ENCODE measurements around the gene ACSS3.
"Not testable (repeated sequence)": the region's sequence is repeated elsewhere in the genome, so short reads cannot be mapped to it uniquely, and the experiment has no call there.

The ACSS3 gene

DNA sequence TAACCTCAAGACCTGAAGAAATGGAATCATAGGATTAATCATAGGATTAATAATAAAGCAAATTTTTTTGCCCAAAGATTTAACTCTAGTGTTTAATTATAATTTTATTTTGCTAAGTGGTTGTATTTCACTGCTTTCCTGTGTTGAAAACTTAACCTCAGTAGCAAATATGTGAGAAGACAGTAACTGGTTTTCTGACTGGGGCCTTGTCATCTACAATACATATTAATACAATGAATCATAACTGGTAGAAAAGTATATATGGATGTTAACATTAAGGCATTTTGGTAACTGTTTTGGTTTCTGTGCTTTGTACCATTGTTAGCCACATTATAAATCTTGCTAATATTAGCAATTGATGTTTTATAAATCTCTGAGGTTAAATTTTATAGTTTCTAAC is 92.2 kb downstream of the ACSS3 start:
- DNase-seq (ENCODE audit: low spot score) = no peak
- in situ Hi-C loops (cut with MboI; ENCODE audit: low sequenced_read_pairs, unreplicated experiment) = no loop called here
- TF ChIP-seq, protein P1, sequence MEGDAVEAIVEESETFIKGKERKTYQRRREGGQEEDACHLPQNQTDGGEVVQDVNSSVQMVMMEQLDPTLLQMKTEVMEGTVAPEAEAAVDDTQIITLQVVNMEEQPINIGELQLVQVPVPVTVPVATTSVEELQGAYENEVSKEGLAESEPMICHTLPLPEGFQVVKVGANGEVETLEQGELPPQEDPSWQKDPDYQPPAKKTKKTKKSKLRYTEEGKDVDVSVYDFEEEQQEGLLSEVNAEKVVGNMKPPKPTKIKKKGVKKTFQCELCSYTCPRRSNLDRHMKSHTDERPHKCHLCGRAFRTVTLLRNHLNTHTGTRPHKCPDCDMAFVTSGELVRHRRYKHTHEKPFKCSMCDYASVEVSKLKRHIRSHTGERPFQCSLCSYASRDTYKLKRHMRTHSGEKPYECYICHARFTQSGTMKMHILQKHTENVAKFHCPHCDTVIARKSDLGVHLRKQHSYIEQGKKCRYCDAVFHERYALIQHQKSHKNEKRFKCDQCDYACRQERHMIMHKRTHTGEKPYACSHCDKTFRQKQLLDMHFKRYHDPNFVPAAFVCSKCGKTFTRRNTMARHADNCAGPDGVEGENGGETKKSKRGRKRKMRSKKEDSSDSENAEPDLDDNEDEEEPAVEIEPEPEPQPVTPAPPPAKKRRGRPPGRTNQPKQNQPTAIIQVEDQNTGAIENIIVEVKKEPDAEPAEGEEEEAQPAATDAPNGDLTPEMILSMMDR (IDR thresholded peaks at IDR 0.05; ENCODE audit: borderline replicate concordance, control extremely low read depth, extremely low read depth, insufficient read depth, missing control alignments) = no peak

- DNase-seq (ENCODE audit: low spot score) = no peak
- TF ChIP-seq, protein P1 (IDR thresholded peaks at IDR 0.05; ENCODE audit: borderline replicate concordance, control extremely low read depth, extremely low read depth, insufficient read depth, missing control alignments) = no peak
- in situ Hi-C loops (cut with MboI; ENCODE audit: low sequenced_read_pairs, unreplicated experiment) = no loop called here
These were observed 95.0 kb downstream of the ACSS3 start for GRCh38 chr12:81172851-81173250.

- in situ Hi-C loops (cut with MboI; ENCODE audit: low sequenced_read_pairs, unreplicated experiment) = no loop called here
- TF ChIP-seq, protein P1 (IDR thresholded peaks at IDR 0.05; ENCODE audit: borderline replicate concordance, control extremely low read depth, extremely low read depth, insufficient read depth, missing control alignments) = no peak
- DNase-seq (ENCODE audit: low spot score) = no peak
These were observed 96.8 kb downstream of the ACSS3 start for GRCh38 chr12:81174664-81175063.

GRCh38 chr12:81176796-81177195 is 98.9 kb downstream of the ACSS3 start:
- in situ Hi-C loops (cut with MboI; ENCODE audit: low sequenced_read_pairs, unreplicated experiment) = no loop called here
- no peak for DNase-seq (ENCODE audit: low spot score)
- TF ChIP-seq, protein P1 (IDR thresholded peaks at IDR 0.05; ENCODE audit: borderline replicate concordance, control extremely low read depth, extremely low read depth, insufficient read depth, missing control alignments) = no peak

DNA sequence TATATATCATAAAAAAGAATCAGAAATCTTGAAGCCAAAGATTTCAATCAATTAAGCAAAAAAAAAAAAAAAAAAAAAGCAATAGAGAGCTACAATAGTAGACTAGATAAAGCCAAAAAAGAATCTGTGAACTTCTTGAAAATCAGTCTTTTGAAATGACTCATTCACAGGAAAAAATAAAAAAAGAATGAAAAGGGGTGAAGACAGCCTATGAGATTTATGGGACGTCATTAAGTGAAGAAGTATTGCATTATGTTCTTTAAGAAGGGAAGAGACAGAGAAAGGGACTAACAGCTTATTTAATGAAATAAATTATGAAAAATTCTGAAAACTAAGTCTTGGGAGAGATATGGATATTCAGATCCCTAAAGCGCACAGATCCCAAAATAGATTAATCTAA is 103.8 kb downstream of the ACSS3 start:
- DNase-seq (ENCODE audit: low spot score) = no peak
- TF ChIP-seq, protein P1 (IDR thresholded peaks at IDR 0.05; ENCODE audit: borderline replicate concordance, control extremely low read depth, extremely low read depth, insufficient read depth, missing control alignments) = no peak
- in situ Hi-C loops (cut with MboI; ENCODE audit: low sequenced_read_pairs, unreplicated experiment) = no loop called here

DNA sequence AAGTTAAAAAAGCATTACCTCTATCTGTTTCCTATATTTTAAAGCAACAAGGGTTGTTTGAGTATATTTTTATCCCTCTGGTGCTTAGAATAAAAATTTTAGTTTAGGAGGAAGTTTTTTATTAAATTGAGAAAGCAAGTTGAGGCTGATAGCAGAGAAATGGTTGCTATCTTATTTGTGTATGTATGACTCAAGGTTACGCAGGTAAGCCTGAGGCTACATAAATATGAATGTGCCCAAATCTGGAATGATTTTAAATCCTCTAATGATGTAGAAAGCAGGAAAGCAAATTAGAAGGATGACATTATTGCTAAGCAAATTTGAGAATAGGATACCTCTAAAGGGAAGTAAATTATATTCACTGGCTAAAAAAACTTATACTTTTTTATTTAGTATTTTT is 109.8 kb downstream of the ACSS3 start:
- in situ Hi-C loops (cut with MboI; ENCODE audit: low sequenced_read_pairs, unreplicated experiment) = no loop called here
- TF ChIP-seq, protein P1 (IDR thresholded peaks at IDR 0.05; ENCODE audit: borderline replicate concordance, control extremely low read depth, extremely low read depth, insufficient read depth, missing control alignments) = no peak
- DNase-seq (ENCODE audit: low spot score) = no peak

- in situ Hi-C loops (cut with MboI; ENCODE audit: low sequenced_read_pairs, unreplicated experiment) = no loop called here
- DNase-seq (ENCODE audit: low spot score) = no peak
- TF ChIP-seq, protein P1 (IDR thresholded peaks at IDR 0.05; ENCODE audit: borderline replicate concordance, control extremely low read depth, extremely low read depth, insufficient read depth, missing control alignments) = no peak
These were observed 118.7 kb downstream of the ACSS3 start for GRCh38 chr12:81196595-81196994.

DNA sequence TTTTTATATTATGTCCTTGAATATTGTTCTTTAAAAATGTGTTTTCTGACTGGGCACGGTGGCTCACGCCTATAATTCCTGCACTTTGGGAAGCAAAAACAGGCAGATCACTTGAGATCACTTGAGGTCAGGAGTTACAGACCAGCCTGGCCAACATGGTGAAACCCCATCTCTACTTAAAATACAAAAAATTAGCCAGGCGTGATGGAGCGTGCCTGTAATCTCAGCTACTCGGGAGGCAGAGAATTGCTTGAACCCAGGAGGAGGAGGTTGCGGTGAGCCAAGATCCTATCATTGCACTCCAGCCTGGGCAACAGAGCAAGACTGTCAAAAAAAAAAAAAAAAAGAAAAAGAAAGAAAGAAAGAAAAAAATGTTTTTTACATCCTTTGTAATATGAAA is 122.7 kb downstream of the ACSS3 start:
- DNase-seq (ENCODE audit: low spot score); in situ Hi-C loops (cut with MboI; ENCODE audit: low sequenced_read_pairs, unreplicated experiment): not testable (repeated sequence)
